K562 (cell line): ENCODE results near the gene TMEM11. TPM values are rescaled to one million over a fixed set of nuclear protein-coding genes. Genes with fewer than 3 reads are reported as not detected.

Experiments
- RERE ChIP-seq: sonication (generic); formaldehyde crosslinking; IDR thresholded peaks from 2 replicates; pipeline ENCODE4 v1.8.0; 2023; ENCODE audit warnings: missing genetic modification reagents, mild to moderate bottlenecking, borderline replicate concordance
- polyA plus RNA-seq, 8 experiments: library from polyadenylated mRNA; depleted of rRNA in 4 of 8; stranded (reverse) in 5 of 8; unstranded in 3 of 8; fragments of >200 nt; fragmentation: Nextera tagmentation in 2 of 8; fragmentation: Illumina TruSeq in 1 of 8; extraction: Ambion mirVana in 2 of 8; extraction: Trizol in 1 of 8; gene quantifications; 2 replicates each; pipeline versions ENCODE4 v1.2.1 to v1.2.3, GENCODE V29; 2011 to 2014; ENCODE audit warnings: inconsistent platforms in 1 of 8, missing spikeins in 1 of 8
- total RNA-seq, 7 experiments: library from RNA; depleted of rRNA in 6 of 7; stranded (reverse); fragments of >200 nt in 6 of 7; fragmentation: Illumina TruSeq in 2 of 7; extraction: Trizol in 2 of 7; gene quantifications; 2 replicates each; pipeline versions ENCODE4 v1.2.1 to v1.2.3, GENCODE V29; 2011 to 2021; ENCODE audit warnings: low replicate concordance in 1 of 7
- TF ChIP-seq, protein P1 (sequence below): sonication (generic); formaldehyde crosslinking; IDR thresholded peaks from 2 replicates; pipeline ENCODE4 v1.8.0; 2022; ENCODE audit warnings: mild to moderate bottlenecking, missing genetic modification reagents, borderline replicate concordance

The TMEM11 gene
- total and polyA plus RNA-seq, 9 of the 15 experiments (the other 6 are each of a cell fraction or from before 2014, with no cell fraction given) = 12.0 to 40.7 (median 30.0) TPM

DNA sequence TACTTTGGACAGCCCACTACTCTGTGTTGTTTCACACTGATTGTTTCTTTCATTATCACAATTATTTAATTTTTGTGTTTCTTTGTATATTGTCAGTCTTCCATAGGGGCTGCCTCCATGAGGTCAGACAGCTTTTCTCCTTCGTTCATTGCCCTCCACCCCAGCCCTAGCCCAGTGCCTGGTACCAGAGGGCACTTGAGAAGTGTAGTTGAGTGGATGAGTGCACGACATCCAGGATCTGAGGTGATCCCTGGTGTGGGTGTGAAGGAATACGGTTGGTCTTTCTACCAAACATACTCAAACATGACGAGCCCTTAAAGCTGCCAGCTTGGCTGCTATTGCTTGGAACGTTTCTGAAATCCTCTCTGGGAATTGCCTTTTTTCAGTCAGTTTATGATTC lies 49.3 kb downstream of the TMEM11 start (continued):
- TF ChIP-seq, protein P1, sequence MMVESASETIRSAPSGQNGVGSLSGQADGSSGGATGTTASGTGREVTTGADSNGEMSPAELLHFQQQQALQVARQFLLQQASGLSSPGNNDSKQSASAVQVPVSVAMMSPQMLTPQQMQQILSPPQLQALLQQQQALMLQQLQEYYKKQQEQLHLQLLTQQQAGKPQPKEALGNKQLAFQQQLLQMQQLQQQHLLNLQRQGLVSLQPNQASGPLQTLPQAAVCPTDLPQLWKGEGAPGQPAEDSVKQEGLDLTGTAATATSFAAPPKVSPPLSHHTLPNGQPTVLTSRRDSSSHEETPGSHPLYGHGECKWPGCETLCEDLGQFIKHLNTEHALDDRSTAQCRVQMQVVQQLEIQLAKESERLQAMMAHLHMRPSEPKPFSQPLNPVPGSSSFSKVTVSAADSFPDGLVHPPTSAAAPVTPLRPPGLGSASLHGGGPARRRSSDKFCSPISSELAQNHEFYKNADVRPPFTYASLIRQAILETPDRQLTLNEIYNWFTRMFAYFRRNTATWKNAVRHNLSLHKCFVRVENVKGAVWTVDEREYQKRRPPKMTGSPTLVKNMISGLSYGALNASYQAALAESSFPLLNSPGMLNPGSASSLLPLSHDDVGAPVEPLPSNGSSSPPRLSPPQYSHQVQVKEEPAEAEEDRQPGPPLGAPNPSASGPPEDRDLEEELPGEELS (CRISPR knock-in tag) = no peak
- TF ChIP-seq RERE (CRISPR knock-in tag) = no peak
